ENCODE measurements around the gene PKD1L1.

The PKD1L1 gene

GRCh38 chr7:47901542-47901941 is 46.7 kb downstream of the PKD1L1 start (continued):
- no peak for TF ChIP-seq ZBTB11 (tag by site-specific recombination; conservative IDR thresholded peaks at IDR 0.05; ENCODE audit: low read depth)
- no peak for TF ChIP-seq ZNF248 (tag by site-specific recombination; IDR thresholded peaks at IDR 0.05)
- no peak for TF ChIP-seq HOXD13 (CRISPR knock-in tag; IDR thresholded peaks at IDR 0.05; ENCODE audit: borderline replicate concordance)

- ChIA-PET POLR2A (interaction anchor here (0.6 kb wide), 2 partner anchors 238 to 241 kb away, joined by 3 read pairs; no protein-coding TSS in a partner anchor), CTCF (no interaction called here)
- no peaks in the 10 kb centered on the region for H3K36me3 ChIP-seq (ENCODE audit: control insufficient read depth in 2 of 2, insufficient read depth in 1 of 2, low read length in 2 of 2)
- no peak overlapping the region for H3K27ac ChIP-seq (ENCODE audit: extremely low read depth, low read depth, low read length)
- H3K4me3 ChIP-seq (ENCODE audit: low read depth, low read length) = no peak overlapping the region
- no peaks in the 10 kb centered on the region for H3K4me1 ChIP-seq (ENCODE audit: control insufficient read depth, insufficient read depth, low read length)
- TF ChIP-seq ZBTB44 (tag by site-specific recombination; IDR thresholded peaks at IDR 0.05) (no peak), ZNF639 (tag by site-specific recombination; IDR thresholded peaks at IDR 0.05) (no peak), CTCF (tag by site-specific recombination; IDR thresholded peaks at IDR 0.05) (no peak)
- H3K9me3 ChIP-seq (ENCODE audit: control insufficient read depth, insufficient read depth, low read depth, low read length) = no peaks in the 10 kb centered on the region
Measured at GRCh38 chr7:47897831-47898230, 50.4 kb downstream of the PKD1L1 start.

- Histone ChIP-seq H3K27ac (ENCODE audit: extremely low read depth, low read depth, low read length) (no peak overlapping the region), H3K9me3 (ENCODE audit: control insufficient read depth, insufficient read depth, low read depth, low read length) (no peaks in the 10 kb centered on the region), H3K36me3 (ENCODE audit: control insufficient read depth in 2 of 2, insufficient read depth in 1 of 2, low read length in 2 of 2) (no peaks in the 10 kb centered on the region), H3K4me3 (ENCODE audit: low read depth, low read length) (no peak overlapping the region), H3K4me1 (ENCODE audit: control insufficient read depth, insufficient read depth, low read length) (no peaks in the 10 kb centered on the region)
- ChIA-PET POLR2A (interaction anchor here (0.6 kb wide), 1 partner anchor 239 kb away, joined by 3 read pairs; no protein-coding TSS in a partner anchor), CTCF (no interaction called here)
- no peak for TF ChIP-seq ZNF132 (tag by site-specific recombination; IDR thresholded peaks at IDR 0.05; ENCODE audit: borderline replicate concordance)
- no peak for TF ChIP-seq ZNF585B (tag by site-specific recombination; IDR thresholded peaks at IDR 0.05)
- TF ChIP-seq OSR2 (tag by site-specific recombination; IDR thresholded peaks at IDR 0.05) = no peak
- TF ChIP-seq TSHZ1 (tag by site-specific recombination; IDR thresholded peaks at IDR 0.05; ENCODE audit: borderline replicate concordance) = no peak
- TF ChIP-seq IKZF3 (tag by site-specific recombination; IDR thresholded peaks at IDR 0.05) = no peak
- no peak for TF ChIP-seq ZNF335 (tag by site-specific recombination; conservative IDR thresholded peaks at IDR 0.05)
- TF ChIP-seq SETDB1 (IDR thresholded peaks at IDR 0.05; ENCODE audit: insufficient read length, low read length) = no peak
- TF ChIP-seq ZBTB44 (tag by site-specific recombination; IDR thresholded peaks at IDR 0.05) = no peak
- TF ChIP-seq ZNF596 (tag by site-specific recombination; IDR thresholded peaks at IDR 0.05) = no peak
Measured at GRCh38 chr7:47896809-47897423, 51.4 kb downstream of the PKD1L1 start.

Data from HEK293 (cell line).